GM13977 (cell line): ENCODE results near the gene COL4A1.

Experiments
- DNase-seq: peaks from one replicate; pipeline ENCODE4 v3.0.0; 2012; ENCODE audit warnings: low spot score
- in situ Hi-C: fragments of 300-500 bp; cut with MboI; formaldehyde crosslinking; loops from one replicate; pipeline ENCODE4 v1.12.0; 2022; ENCODE audit warnings: low sequenced_read_pairs, low pct_unique_long_range_greater_than_20kb, mixed read lengths, inconsistent platforms; ENCODE audit not compliant: unreplicated experiment
- TF ChIP-seq, protein P1 (sequence below): IDR thresholded peaks from 2 replicates; pipeline ENCODE4 v1.5.1; 2012; ENCODE audit warnings: mild to moderate bottlenecking, control low read depth; ENCODE audit not compliant: insufficient read depth; ENCODE audit errors: extremely low read depth, missing control alignments

The COL4A1 gene

DNA sequence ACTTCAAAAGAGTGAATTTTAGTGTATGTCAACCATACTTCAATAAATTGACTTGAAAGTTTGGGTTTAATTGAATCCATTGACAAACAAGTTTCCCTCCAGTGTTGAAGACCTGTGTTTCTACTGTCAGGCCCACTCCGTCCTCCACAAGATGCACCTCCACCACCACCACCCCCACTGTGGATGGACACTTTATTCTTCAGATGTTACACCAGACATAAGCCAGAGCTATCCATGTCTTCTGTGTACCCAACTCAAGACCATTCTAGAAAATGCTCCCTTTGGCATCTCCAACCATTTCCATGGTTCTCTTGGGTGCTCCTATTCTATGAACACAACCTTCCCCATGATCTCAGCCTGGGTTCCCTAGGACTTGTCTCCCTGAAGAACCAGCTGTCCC, 207.0 kb downstream of the COL4A1 start:
- DNase-seq = no peak
- in situ Hi-C loops = loop anchor here (25.0 kb wide), 1 partner anchor 1138 kb away; no protein-coding TSS in a partner anchor
- TF ChIP-seq, protein P1, sequence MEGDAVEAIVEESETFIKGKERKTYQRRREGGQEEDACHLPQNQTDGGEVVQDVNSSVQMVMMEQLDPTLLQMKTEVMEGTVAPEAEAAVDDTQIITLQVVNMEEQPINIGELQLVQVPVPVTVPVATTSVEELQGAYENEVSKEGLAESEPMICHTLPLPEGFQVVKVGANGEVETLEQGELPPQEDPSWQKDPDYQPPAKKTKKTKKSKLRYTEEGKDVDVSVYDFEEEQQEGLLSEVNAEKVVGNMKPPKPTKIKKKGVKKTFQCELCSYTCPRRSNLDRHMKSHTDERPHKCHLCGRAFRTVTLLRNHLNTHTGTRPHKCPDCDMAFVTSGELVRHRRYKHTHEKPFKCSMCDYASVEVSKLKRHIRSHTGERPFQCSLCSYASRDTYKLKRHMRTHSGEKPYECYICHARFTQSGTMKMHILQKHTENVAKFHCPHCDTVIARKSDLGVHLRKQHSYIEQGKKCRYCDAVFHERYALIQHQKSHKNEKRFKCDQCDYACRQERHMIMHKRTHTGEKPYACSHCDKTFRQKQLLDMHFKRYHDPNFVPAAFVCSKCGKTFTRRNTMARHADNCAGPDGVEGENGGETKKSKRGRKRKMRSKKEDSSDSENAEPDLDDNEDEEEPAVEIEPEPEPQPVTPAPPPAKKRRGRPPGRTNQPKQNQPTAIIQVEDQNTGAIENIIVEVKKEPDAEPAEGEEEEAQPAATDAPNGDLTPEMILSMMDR = no peak
